K562 (cell line): ENCODE data around the gene UBE2D2. TPM values are rescaled to one million over a fixed set of nuclear protein-coding genes. Genes with fewer than 3 reads are reported as not detected.

Experiments
- ARID1B ChIP-seq: fragments of 450-650 bp; IDR thresholded peaks from 2 replicates; pipeline ENCODE4 v1.6.1; 2016; ENCODE audit warnings: antibody characterized with exemption, mild to moderate bottlenecking, inconsistent platforms
- CHD4 ChIP-seq: fragments of 200-600 bp; sonication (generic); IDR thresholded peaks from 3 replicates; pipeline ENCODE4 v1.6.1; 2012; ENCODE audit warnings: low read depth, mild to moderate bottlenecking, mixed read lengths, low read length, inconsistent platforms; ENCODE audit not compliant: insufficient read depth, insufficient replicate concordance, poor library complexity, severe bottlenecking
- DDX20 ChIP-seq: fragments of 450-650 bp; IDR thresholded peaks from 2 replicates; pipeline ENCODE4 v1.6.1; 2016; ENCODE audit warnings: missing genetic modification characterization, low read depth, mild to moderate bottlenecking, missing compliant biosample characterization, moderate library complexity
- DNMT1 ChIP-seq: fragments of 450-650 bp; IDR thresholded peaks from 2 replicates; pipeline ENCODE4 v1.6.1; 2016; ENCODE audit warnings: antibody characterized with exemption, mild to moderate bottlenecking
- HDAC1 ChIP-seq, 2 experiments: fragments of 450-650 bp; IDR thresholded peaks; 2 replicates each; pipeline ENCODE4 v1.6.1; 2016 to 2017; ENCODE audit warnings: inconsistent platforms in 1 of 2, mild to moderate bottlenecking in 1 of 2, moderate library complexity in 1 of 2
- HDAC6 ChIP-seq: IDR thresholded peaks from 2 replicates; pipeline ENCODE4 v1.6.1; 2012; ENCODE audit warnings: low read depth, mild to moderate bottlenecking, control low read depth, inconsistent platforms, low read length, moderate library complexity
- MTA1 ChIP-seq: fragments of 450-650 bp; IDR thresholded peaks from 2 replicates; pipeline ENCODE4 v1.6.1; 2017; ENCODE audit warnings: borderline replicate concordance
- NR2F6 ChIP-seq: fragments of 450-650 bp; formaldehyde crosslinking; IDR thresholded peaks from 2 replicates; pipeline ENCODE4 v1.4.0; 2020; ENCODE audit warnings: mild to moderate bottlenecking
- NUFIP1 ChIP-seq: fragments of 450-650 bp; IDR thresholded peaks from 2 replicates; pipeline ENCODE4 v1.6.1; 2018; ENCODE audit not compliant: partially characterized antibody
- SIN3A ChIP-seq, 2 experiments: fragments of 150-350 bp in 1 of 2; IDR thresholded peaks; 2 replicates each; pipeline ENCODE4 v1.6.1; 2011 to 2016; ENCODE audit warnings: borderline replicate concordance in 2 of 2, low read depth in 2 of 2, low read length in 2 of 2, mild to moderate bottlenecking in 2 of 2, moderate library complexity in 2 of 2; ENCODE audit not compliant: control insufficient read depth in 1 of 2
- TEAD2 ChIP-seq: fragments of 450-650 bp; IDR thresholded peaks from 2 replicates; pipeline ENCODE4 v1.6.1; 2016; ENCODE audit warnings: missing genetic modification characterization, control low read depth, missing compliant biosample characterization
- ZBTB1 ChIP-seq: sonication (generic); formaldehyde crosslinking; IDR thresholded peaks from 2 replicates; pipeline ENCODE4 v1.8.1; 2023; ENCODE audit warnings: missing genetic modification reagents, low read depth, mild to moderate bottlenecking, borderline replicate concordance
- ZFP36 ChIP-seq: fragments of 150-350 bp; IDR thresholded peaks from 2 replicates; pipeline ENCODE4 v1.6.1; 2018; ENCODE audit warnings: low read length, low read depth; ENCODE audit not compliant: partially characterized antibody
- ZHX1 ChIP-seq: fragments of 150-350 bp; conservative IDR thresholded peaks from 2 replicates; pipeline ENCODE4 v1.6.1; 2014; ENCODE audit warnings: low read length
- polyA plus RNA-seq, 8 experiments: library from polyadenylated mRNA; depleted of rRNA in 4 of 8; stranded (reverse) in 5 of 8; unstranded in 3 of 8; fragments of >200 nt; fragmentation: Nextera tagmentation in 2 of 8; fragmentation: Illumina TruSeq in 1 of 8; extraction: Ambion mirVana in 2 of 8; extraction: Trizol in 1 of 8; gene quantifications; 2 replicates each; pipeline versions ENCODE4 v1.2.1 to v1.2.3, GENCODE V29; 2011 to 2014; ENCODE audit warnings: inconsistent platforms in 1 of 8, missing spikeins in 1 of 8
- total RNA-seq, 7 experiments: library from RNA; depleted of rRNA in 6 of 7; stranded (reverse); fragments of >200 nt in 6 of 7; fragmentation: Illumina TruSeq in 2 of 7; extraction: Trizol in 2 of 7; gene quantifications; 2 replicates each; pipeline versions ENCODE4 v1.2.1 to v1.2.3, GENCODE V29; 2011 to 2021; ENCODE audit warnings: low replicate concordance in 1 of 7
- TF ChIP-seq, protein P1 (sequence below): sonication (generic); formaldehyde crosslinking; IDR thresholded peaks from 2 replicates; pipeline ENCODE4 v1.8.0; 2022; ENCODE audit warnings: missing genetic modification reagents, mild to moderate bottlenecking, borderline replicate concordance
- TF ChIP-seq, protein P2 (sequence below): fragments of 250-450 bp; sonication (Bioruptor Pico); IDR thresholded peaks from 2 replicates; pipeline ENCODE4 v1.5.0; 2020; ENCODE audit warnings: mild to moderate bottlenecking, borderline replicate concordance
- TF ChIP-seq, protein P3 (sequence below): fragments of 250-450 bp; sonication (Bioruptor Pico); IDR thresholded peaks from 2 replicates; pipeline ENCODE4 v1.8.0; 2022; ENCODE audit warnings: moderate library complexity, mild to moderate bottlenecking, inconsistent platforms

The UBE2D2 gene
- total and polyA plus RNA-seq, 9 of the 15 experiments (the other 6 are each of a cell fraction or from before 2014, with no cell fraction given), result 53.6 to 198 (median 122) TPM

GRCh38 chr5:139648205-139649081 lies 87.3 kb downstream of the UBE2D2 start, which contains the start of gene CXXC5 (continued):
- TF ChIP-seq, protein P1, sequence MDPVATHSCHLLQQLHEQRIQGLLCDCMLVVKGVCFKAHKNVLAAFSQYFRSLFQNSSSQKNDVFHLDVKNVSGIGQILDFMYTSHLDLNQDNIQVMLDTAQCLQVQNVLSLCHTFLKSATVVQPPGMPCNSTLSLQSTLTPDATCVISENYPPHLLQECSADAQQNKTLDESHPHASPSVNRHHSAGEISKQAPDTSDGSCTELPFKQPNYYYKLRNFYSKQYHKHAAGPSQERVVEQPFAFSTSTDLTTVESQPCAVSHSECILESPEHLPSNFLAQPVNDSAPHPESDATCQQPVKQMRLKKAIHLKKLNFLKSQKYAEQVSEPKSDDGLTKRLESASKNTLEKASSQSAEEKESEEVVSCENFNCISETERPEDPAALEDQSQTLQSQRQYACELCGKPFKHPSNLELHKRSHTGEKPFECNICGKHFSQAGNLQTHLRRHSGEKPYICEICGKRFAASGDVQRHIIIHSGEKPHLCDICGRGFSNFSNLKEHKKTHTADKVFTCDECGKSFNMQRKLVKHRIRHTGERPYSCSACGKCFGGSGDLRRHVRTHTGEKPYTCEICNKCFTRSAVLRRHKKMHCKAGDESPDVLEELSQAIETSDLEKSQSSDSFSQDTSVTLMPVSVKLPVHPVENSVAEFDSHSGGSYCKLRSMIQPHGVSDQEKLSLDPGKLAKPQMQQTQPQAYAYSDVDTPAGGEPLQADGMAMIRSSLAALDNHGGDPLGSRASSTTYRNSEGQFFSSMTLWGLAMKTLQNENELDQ (CRISPR knock-in tag), result no peak
- TF ChIP-seq, protein P2, sequence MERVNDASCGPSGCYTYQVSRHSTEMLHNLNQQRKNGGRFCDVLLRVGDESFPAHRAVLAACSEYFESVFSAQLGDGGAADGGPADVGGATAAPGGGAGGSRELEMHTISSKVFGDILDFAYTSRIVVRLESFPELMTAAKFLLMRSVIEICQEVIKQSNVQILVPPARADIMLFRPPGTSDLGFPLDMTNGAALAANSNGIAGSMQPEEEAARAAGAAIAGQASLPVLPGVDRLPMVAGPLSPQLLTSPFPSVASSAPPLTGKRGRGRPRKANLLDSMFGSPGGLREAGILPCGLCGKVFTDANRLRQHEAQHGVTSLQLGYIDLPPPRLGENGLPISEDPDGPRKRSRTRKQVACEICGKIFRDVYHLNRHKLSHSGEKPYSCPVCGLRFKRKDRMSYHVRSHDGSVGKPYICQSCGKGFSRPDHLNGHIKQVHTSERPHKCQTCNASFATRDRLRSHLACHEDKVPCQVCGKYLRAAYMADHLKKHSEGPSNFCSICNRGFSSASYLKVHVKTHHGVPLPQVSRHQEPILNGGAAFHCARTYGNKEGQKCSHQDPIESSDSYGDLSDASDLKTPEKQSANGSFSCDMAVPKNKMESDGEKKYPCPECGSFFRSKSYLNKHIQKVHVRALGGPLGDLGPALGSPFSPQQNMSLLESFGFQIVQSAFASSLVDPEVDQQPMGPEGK, result no peak
- no peak; the same call in 1 of the 2 replicates for TF ChIP-seq HDAC6
- no peak for TF ChIP-seq TEAD2 (tag)
- TF ChIP-seq DNMT1, result no peak
- no peak for TF ChIP-seq MTA1
- no peak for TF ChIP-seq DDX20 (tag)
- no peak for TF ChIP-seq HDAC1 (IDR thresholded peaks at IDR 0.05)
- TF ChIP-seq CHD4, result no peak
- no peak for TF ChIP-seq ZHX1
- peak; percentile 0; the same call in 1 of the 2 replicates for TF ChIP-seq ZBTB1 (CRISPR knock-in tag)
- no peak for TF ChIP-seq ZFP36
- no peak for TF ChIP-seq NR2F6 (CRISPR knock-in tag)
- TF ChIP-seq NUFIP1, result no peak
- peak in 1 of 2 experiments; percentile 54; a peak in 1 of 4 replicates for TF ChIP-seq SIN3A (IDR thresholded peaks at IDR 0.05; ENCODE audit: borderline replicate concordance in 2 of 2, control insufficient read depth in 1 of 2, low read depth in 2 of 2, low read length in 2 of 2)
- no peak for TF ChIP-seq ARID1B
- TF ChIP-seq, protein P3, sequence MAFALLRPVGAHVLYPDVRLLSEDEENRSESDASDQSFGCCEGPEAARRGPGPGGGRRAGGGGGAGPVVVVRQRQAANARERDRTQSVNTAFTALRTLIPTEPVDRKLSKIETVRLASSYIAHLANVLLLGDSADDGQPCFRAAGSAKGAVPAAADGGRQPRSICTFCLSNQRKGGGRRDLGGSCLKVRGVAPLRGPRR (CRISPR knock-in tag), result no peak
